HG02970 (cell line): ENCODE measurements around the gene ASPSCR1.

Experiments
- ATAC-seq: cut with Tn5 transposase; IDR thresholded peaks from one replicate; pipeline ENCODE4 v1.9.1; 2021; ENCODE audit warnings: mild to moderate bottlenecking, moderate library complexity, moderate number of reproducible peaks; ENCODE audit not compliant: unreplicated experiment, low FRiP score

ASPSCR1 gene

GRCh38 chr17:82051776-82052637 is 74.6 kb downstream of the ASPSCR1 start, which contains the start of the genes GPS1 and RFNG:
TSS of gene GPS1 (plus strand) at chr17:82051898. CDS start at chr17:82051932, 34 bp downstream.
TSS of gene RFNG (minus strand) at chr17:82051811. CDS start at chr17:82051766, 45 bp downstream.
- ATAC-seq, result peak; percentile 51

GRCh38 chr17:82052638-82053059 is 75.2 kb downstream of the ASPSCR1 start:
- ATAC-seq, result no peak

GRCh38 chr17:82053130-82053529 is 75.7 kb downstream of the ASPSCR1 start:
- no peak for ATAC-seq

- ATAC-seq, result no peak
These were observed 76.3 kb downstream of the ASPSCR1 start for GRCh38 chr17:82053556-82054263.

GRCh38 chr17:82054351-82055022 is 77.1 kb downstream of the ASPSCR1 start:
- no peak for ATAC-seq

- no peak for ATAC-seq
These were observed 77.9 kb downstream of the ASPSCR1 start for GRCh38 chr17:82055023-82055964.

- no peak for ATAC-seq
These were observed 78.7 kb downstream of the ASPSCR1 start for GRCh38 chr17:82055965-82056728.

GRCh38 chr17:82056729-82057621 is 79.5 kb downstream of the ASPSCR1 start:
- no peak for ATAC-seq

GRCh38 chr17:82058230-82058854 is 80.9 kb downstream of the ASPSCR1 start:
- no peak for ATAC-seq

GRCh38 chr17:82058855-82059249 is 81.4 kb downstream of the ASPSCR1 start:
- ATAC-seq, result no peak

- no peak for ATAC-seq
These were observed 82.0 kb downstream of the ASPSCR1 start for GRCh38 chr17:82059272-82060000.

GRCh38 chr17:82060001-82060380 is 82.6 kb downstream of the ASPSCR1 start:
- ATAC-seq, result no peak

- ATAC-seq, result no peak
These were observed 83.2 kb downstream of the ASPSCR1 start for GRCh38 chr17:82060614-82061013.

- ATAC-seq, result no peak
These were observed 83.9 kb downstream of the ASPSCR1 start for GRCh38 chr17:82061047-82061925.

GRCh38 chr17:82062076-82062983 is 84.9 kb downstream of the ASPSCR1 start:
- no peak for ATAC-seq
